SK-N-SH treated with all-trans-retinoic acid at 6 μM for 48 hours (cell line): ENCODE measurements around the gene DBX1.

ENCODE experiments used
- ATAC-seq: fragments of 200-7000 bp; cut with Tn5 transposase; 3 replicates; pipeline ENCODE4 v1.9.1; 2020; ENCODE audit warnings: mild to moderate bottlenecking, moderate library complexity
- BACH2 ChIP-seq: fragments of 250-450 bp; sonication (Bioruptor Pico); IDR thresholded peaks from 2 replicates; pipeline ENCODE4 v1.9.0; 2021; ENCODE audit warnings: mild to moderate bottlenecking, borderline replicate concordance
- ESRRG ChIP-seq: fragments of 250-450 bp; sonication (Bioruptor Pico); IDR thresholded peaks from 2 replicates; pipeline ENCODE4 v1.6.1; 2021; ENCODE audit warnings: mild to moderate bottlenecking
- GLIS3 ChIP-seq: fragments of 250-450 bp; sonication (Bioruptor Pico); IDR thresholded peaks from 2 replicates; pipeline ENCODE4 v1.5.0; 2020; ENCODE audit warnings: mild to moderate bottlenecking, moderate library complexity
- ISL1 ChIP-seq: fragments of 250-450 bp; sonication (Bioruptor Pico); IDR thresholded peaks from 2 replicates; pipeline ENCODE4 v2.1.2; 2022; ENCODE audit warnings: mild to moderate bottlenecking, moderate library complexity
- OSR1 ChIP-seq: fragments of 250-450 bp; sonication (Bioruptor Pico); IDR thresholded peaks from 2 replicates; pipeline ENCODE4 v1.8.0; 2022; ENCODE audit warnings: moderate library complexity, mild to moderate bottlenecking, inconsistent platforms
- PPARA ChIP-seq: fragments of 250-450 bp; sonication (Bioruptor Pico); IDR thresholded peaks from 2 replicates; pipeline ENCODE4 v1.5.0; 2020; ENCODE audit warnings: mild to moderate bottlenecking, borderline replicate concordance
- RARB ChIP-seq: fragments of 250-450 bp; sonication (Bioruptor Pico); IDR thresholded peaks from 2 replicates; pipeline ENCODE4 v1.8.0; 2021; ENCODE audit warnings: mild to moderate bottlenecking, moderate library complexity
- SNAI2 ChIP-seq: fragments of 250-450 bp; sonication (Bioruptor Pico); IDR thresholded peaks from 2 replicates; pipeline ENCODE4 v1.5.0; 2020; ENCODE audit warnings: mild to moderate bottlenecking, moderate library complexity
- TCF4 ChIP-seq: fragments of 250-450 bp; sonication (Bioruptor Pico); IDR thresholded peaks from 2 replicates; pipeline ENCODE4 v1.8.0; 2021; ENCODE audit warnings: mild to moderate bottlenecking, moderate library complexity, borderline replicate concordance
- TOX ChIP-seq: fragments of 250-450 bp; sonication (Bioruptor Pico); IDR thresholded peaks from 2 replicates; pipeline ENCODE4 v1.8.0; 2021; ENCODE audit warnings: mild to moderate bottlenecking, moderate library complexity, borderline replicate concordance
- ZFP3 ChIP-seq: fragments of 250-450 bp; sonication (Bioruptor Pico); IDR thresholded peaks from 2 replicates; pipeline ENCODE4 v1.5.0; 2020; ENCODE audit warnings: mild to moderate bottlenecking, moderate library complexity
- ZFP30 ChIP-seq: fragments of 450-650 bp; formaldehyde crosslinking; IDR thresholded peaks from 2 replicates; pipeline ENCODE4 v1.5.0; 2022; ENCODE audit warnings: mild to moderate bottlenecking, moderate library complexity
- ZNF565 ChIP-seq: fragments of 450-650 bp; formaldehyde crosslinking; conservative IDR thresholded peaks from 2 replicates; pipeline ENCODE4 v1.5.0; 2020; ENCODE audit warnings: low read depth, mild to moderate bottlenecking, moderate library complexity
- ZNF70 ChIP-seq: fragments of 450-650 bp; formaldehyde crosslinking; IDR thresholded peaks from 2 replicates; pipeline ENCODE4 v1.5.0; 2020; ENCODE audit warnings: mild to moderate bottlenecking, moderate library complexity
- ZNF8 ChIP-seq: fragments of 450-650 bp; formaldehyde crosslinking; IDR thresholded peaks from 2 replicates; pipeline ENCODE4 v1.5.0; 2020; ENCODE audit warnings: mild to moderate bottlenecking, moderate library complexity
- TF ChIP-seq, protein P1 (sequence below): fragments of 250-450 bp; sonication (Bioruptor Pico); IDR thresholded peaks from 2 replicates; pipeline ENCODE4 v1.8.0; 2021; ENCODE audit warnings: low read depth, mild to moderate bottlenecking, moderate library complexity, borderline replicate concordance
- TF ChIP-seq, protein P2 (sequence below): fragments of 250-450 bp; sonication (Bioruptor Pico); IDR thresholded peaks from 2 replicates; pipeline ENCODE4 v1.5.1; 2020; ENCODE audit warnings: low read depth, mild to moderate bottlenecking, moderate library complexity
- TF ChIP-seq, protein P3 (sequence below): fragments of 250-450 bp; sonication (Bioruptor Pico); IDR thresholded peaks from 2 replicates; pipeline ENCODE4 v1.5.1; 2021; ENCODE audit warnings: mild to moderate bottlenecking, moderate library complexity

Gene DBX1

DNA sequence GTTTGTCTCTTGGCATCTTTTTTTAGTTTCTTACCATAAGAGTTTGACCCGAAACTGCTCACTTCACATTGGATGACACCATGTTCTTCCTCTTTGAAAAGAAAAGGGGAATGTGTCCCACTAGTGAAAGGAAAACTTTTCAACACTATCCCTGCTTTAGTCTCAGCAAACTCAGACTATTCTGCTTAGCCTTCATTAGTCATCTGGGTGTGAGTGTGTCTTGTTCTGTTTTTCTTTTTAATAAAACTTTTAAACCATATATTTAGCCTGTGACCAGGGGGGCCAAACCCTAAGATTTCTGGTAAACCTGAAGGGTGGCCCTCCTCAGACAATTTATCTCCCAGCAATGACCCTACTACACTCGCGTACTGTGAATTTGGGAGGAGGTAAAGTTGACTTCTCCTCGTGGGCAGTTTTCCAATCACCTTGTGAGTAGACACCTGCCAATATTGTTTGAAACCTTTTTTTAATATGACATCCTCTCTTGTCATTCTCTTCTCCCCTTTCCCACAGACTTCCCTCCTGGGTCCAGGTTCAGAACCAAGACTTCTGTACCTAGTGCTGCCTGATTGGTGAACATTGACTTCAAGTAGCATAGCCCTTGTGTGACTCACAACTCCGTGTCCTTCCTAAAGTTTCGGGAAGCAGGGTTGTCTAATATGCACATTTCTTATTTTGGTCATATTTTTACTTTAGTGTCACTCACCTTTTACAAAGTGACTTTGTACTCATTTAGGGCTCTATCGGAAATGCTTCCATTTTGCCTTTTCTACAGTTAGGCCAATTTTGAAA is 39.9 kb downstream of the DBX1 start (continued):
- TF ChIP-seq, protein P1, sequence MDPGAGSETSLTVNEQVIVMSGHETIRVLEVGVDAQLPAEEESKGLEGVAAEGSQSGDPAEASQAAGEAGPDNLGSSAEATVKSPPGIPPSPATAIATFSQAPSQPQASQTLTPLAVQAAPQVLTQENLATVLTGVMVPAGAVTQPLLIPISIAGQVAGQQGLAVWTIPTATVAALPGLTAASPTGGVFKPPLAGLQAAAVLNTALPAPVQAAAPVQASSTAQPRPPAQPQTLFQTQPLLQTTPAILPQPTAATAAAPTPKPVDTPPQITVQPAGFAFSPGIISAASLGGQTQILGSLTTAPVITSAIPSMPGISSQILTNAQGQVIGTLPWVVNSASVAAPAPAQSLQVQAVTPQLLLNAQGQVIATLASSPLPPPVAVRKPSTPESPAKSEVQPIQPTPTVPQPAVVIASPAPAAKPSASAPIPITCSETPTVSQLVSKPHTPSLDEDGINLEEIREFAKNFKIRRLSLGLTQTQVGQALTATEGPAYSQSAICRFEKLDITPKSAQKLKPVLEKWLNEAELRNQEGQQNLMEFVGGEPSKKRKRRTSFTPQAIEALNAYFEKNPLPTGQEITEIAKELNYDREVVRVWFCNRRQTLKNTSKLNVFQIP (CRISPR knock-in tag): no peak

DNA sequence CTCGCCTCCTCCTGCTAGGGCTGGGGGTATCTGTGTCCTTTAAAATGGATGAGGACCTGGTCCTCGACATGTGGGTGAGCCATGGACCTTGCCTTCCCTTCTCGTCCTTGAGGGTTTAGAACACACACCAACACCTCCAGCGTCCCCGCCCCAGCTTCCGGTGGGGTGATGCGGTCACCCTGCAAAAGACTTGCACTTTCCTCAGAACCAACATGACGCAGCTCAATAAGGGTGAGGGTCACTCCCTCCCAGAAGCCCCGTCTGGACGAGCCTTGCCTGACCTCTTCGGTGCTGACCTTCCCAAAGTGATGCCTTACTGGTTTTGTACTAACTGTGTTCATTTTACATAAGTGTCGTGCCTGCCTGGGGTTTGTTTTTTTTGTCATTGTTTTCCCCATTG is 41.0 kb downstream of the DBX1 start:
- TF ChIP-seq GLIS3 (no peak), TOX (CRISPR knock-in tag) (no peak)
- ATAC-seq: no peak

DNA sequence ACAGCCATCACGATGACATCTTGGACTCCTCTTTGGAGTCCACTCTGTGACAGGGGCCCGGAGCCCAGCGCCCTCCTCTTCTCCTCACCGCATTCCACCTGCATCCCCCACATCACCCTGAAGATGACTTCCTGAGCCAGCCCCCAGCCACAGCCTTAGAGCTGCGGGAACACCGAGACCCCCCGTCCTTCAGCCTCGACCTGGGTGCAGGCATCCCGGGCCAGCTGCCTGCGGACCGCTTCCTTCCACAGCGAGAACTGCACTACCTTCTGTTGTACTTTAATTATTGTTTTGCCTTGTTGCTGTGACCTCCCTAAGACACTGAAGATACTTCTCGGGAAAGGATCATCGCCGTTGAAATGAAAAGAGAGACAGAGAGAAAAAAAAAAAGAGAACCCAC is 42.1 kb downstream of the DBX1 start:
- no peak for ATAC-seq
- TF ChIP-seq ZNF565 (no peak), ZNF70 (no peak), BACH2 (CRISPR knock-in tag) (no peak), TCF4 (CRISPR knock-in tag) (no peak), ISL1 (no peak), RARB (CRISPR knock-in tag) (no peak), PPARA (CRISPR knock-in tag) (no peak), ESRRG (CRISPR knock-in tag) (no peak), OSR1 (CRISPR knock-in tag) (no peak)
- TF ChIP-seq, protein P1 (CRISPR knock-in tag): no peak

DNA sequence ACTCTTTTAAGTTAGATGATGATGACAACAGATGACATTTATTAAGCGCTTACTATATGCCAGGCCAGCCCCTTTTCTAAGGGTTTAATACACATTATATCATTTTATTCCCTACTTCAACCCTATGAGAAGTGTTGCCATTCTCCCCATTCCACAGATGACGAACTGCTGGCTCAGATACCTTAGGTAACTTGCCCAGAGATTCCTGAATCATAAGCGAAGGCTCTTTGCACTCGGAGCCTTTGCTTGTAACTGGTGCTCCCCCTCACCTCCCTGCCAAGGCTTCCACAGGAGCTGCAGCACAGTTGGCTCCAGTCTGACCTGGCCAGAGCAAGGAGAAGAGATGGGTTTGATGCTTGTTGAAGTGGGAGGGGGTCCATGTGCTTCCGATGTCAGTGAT is 43.0 kb downstream of the DBX1 start:
- ATAC-seq: no peak
- TF ChIP-seq ZFP3 (CRISPR knock-in tag) (no peak), RARB (CRISPR knock-in tag) (no peak), ZNF565 (no peak), SNAI2 (CRISPR knock-in tag) (no peak)
- TF ChIP-seq, protein P1 (CRISPR knock-in tag): no peak
- TF ChIP-seq, protein P2, sequence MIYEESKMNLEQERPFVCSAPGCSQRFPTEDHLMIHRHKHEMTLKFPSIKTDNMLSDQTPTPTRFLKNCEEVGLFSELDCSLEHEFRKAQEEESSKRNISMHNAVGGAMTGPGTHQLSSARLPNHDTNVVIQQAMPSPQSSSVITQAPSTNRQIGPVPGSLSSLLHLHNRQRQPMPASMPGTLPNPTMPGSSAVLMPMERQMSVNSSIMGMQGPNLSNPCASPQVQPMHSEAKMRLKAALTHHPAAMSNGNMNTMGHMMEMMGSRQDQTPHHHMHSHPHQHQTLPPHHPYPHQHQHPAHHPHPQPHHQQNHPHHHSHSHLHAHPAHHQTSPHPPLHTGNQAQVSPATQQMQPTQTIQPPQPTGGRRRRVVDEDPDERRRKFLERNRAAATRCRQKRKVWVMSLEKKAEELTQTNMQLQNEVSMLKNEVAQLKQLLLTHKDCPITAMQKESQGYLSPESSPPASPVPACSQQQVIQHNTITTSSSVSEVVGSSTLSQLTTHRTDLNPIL (CRISPR knock-in tag): no peak
- TF ChIP-seq, all 23 proteins: peak for 0

DNA sequence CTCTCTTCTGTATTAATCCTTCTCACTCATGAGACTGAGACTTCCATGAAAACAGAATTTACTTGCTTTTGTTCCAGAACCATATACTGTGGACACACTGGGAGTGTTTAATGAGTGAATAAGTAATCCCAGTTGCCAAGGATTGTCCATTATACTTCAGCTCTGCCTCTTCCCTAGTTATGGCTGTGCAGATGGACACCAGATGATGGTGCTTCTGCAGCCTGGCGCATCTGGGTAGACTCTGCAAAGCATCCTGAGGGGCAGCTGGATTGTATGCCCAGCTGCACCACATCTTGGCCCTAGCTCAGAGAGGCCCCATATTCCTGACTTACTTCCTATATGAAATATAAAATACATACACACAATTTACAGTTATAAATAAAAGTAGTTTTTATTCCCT is 43.5 kb downstream of the DBX1 start:
- no peak for TF ChIP-seq ISL1
- TF ChIP-seq ZNF565: no peak
- TF ChIP-seq BACH2 (CRISPR knock-in tag): no peak
- TF ChIP-seq SNAI2 (CRISPR knock-in tag): no peak
- no peak for TF ChIP-seq TCF4 (CRISPR knock-in tag)
- TF ChIP-seq RARB (CRISPR knock-in tag): no peak
- TF ChIP-seq GLIS3: no peak
- TF ChIP-seq ZNF8 (CRISPR knock-in tag): no peak
- TF ChIP-seq ZNF70: no peak
- no peak for TF ChIP-seq ZFP30 (CRISPR knock-in tag)
- TF ChIP-seq, protein P3, sequence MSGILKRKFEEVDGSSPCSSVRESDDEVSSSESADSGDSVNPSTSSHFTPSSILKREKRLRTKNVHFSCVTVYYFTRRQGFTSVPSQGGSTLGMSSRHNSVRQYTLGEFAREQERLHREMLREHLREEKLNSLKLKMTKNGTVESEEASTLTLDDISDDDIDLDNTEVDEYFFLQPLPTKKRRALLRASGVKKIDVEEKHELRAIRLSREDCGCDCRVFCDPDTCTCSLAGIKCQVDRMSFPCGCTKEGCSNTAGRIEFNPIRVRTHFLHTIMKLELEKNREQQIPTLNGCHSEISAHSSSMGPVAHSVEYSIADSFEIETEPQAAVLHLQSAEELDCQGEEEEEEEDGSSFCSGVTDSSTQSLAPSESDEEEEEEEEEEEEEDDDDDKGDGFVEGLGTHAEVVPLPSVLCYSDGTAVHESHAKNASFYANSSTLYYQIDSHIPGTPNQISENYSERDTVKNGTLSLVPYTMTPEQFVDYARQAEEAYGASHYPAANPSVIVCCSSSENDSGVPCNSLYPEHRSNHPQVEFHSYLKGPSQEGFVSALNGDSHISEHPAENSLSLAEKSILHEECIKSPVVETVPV: no peak
- TF ChIP-seq, protein P2 (CRISPR knock-in tag): no peak
- no peak for ATAC-seq
